Measurements from ENCODE around the gene UFSP2.

UFSP2 gene

GRCh38 chr4:185464887-185465286 lies 39.1 kb upstream of the UFSP2 start:
- Histone ChIP-seq H3K27ac (replicated peaks) (no peak overlapping the region), H3K4me3 (replicated peaks; ENCODE audit: insufficient read depth, low read length) (no peak overlapping the region), H3K27me3 (ENCODE audit: insufficient read depth, poor library complexity, severe bottlenecking) (peaks cover 15% of the 10 kb centered on the region)
- TF ChIP-seq CTCF (IDR thresholded peaks at IDR 0.05; ENCODE audit: insufficient read depth, low read length) (no peak), SPI1 (IDR thresholded peaks at IDR 0.05; ENCODE audit: borderline replicate concordance, low read depth) (no peak), REST (IDR thresholded peaks at IDR 0.05; ENCODE audit: insufficient replicate concordance, low read depth) (no peak), GABPA (IDR thresholded peaks at IDR 0.05; ENCODE audit: low read depth) (no peak), POLR2AphosphoS5 (IDR thresholded peaks at IDR 0.05; ENCODE audit: low read depth) (no peak)
- DNase-seq (ENCODE audit: low read depth in 1 of 2, low spot score in 1 of 2), result no peak

GRCh38 chr4:185464183-185464582 lies 38.4 kb upstream of the UFSP2 start:
- Histone ChIP-seq H3K27me3 (ENCODE audit: insufficient read depth, poor library complexity, severe bottlenecking) (peaks cover 16% of the 10 kb centered on the region), H3K27ac (replicated peaks) (no peak overlapping the region), H3K4me3 (replicated peaks; ENCODE audit: insufficient read depth, low read length) (no peak overlapping the region)
- TF ChIP-seq POLR2AphosphoS5 (IDR thresholded peaks at IDR 0.05; ENCODE audit: low read depth), result no peak
- TF ChIP-seq GABPA (IDR thresholded peaks at IDR 0.05; ENCODE audit: low read depth), result no peak
- TF ChIP-seq CTCF (IDR thresholded peaks at IDR 0.05; ENCODE audit: insufficient read depth, low read length), result no peak
- TF ChIP-seq REST (IDR thresholded peaks at IDR 0.05; ENCODE audit: insufficient replicate concordance, low read depth), result no peak
- no peak for TF ChIP-seq SPI1 (IDR thresholded peaks at IDR 0.05; ENCODE audit: borderline replicate concordance, low read depth)
- DNase-seq (ENCODE audit: low read depth in 1 of 2, low spot score in 1 of 2), result no peak

GRCh38 chr4:185463541-185463940 lies 37.8 kb upstream of the UFSP2 start:
- no peak for DNase-seq (ENCODE audit: low read depth in 1 of 2, low spot score in 1 of 2)
- Histone ChIP-seq H3K27me3 (ENCODE audit: insufficient read depth, poor library complexity, severe bottlenecking) (peaks cover 14% of the 10 kb centered on the region), H3K27ac (replicated peaks) (no peak overlapping the region), H3K4me3 (replicated peaks; ENCODE audit: insufficient read depth, low read length) (no peak overlapping the region)
- no peak for TF ChIP-seq REST (IDR thresholded peaks at IDR 0.05; ENCODE audit: insufficient replicate concordance, low read depth)
- TF ChIP-seq CTCF (IDR thresholded peaks at IDR 0.05; ENCODE audit: insufficient read depth, low read length), result no peak
- no peak for TF ChIP-seq POLR2AphosphoS5 (IDR thresholded peaks at IDR 0.05; ENCODE audit: low read depth)
- no peak for TF ChIP-seq SPI1 (IDR thresholded peaks at IDR 0.05; ENCODE audit: borderline replicate concordance, low read depth)
- no peak for TF ChIP-seq GABPA (IDR thresholded peaks at IDR 0.05; ENCODE audit: low read depth)
